NCI-H446 (cell line): ENCODE measurements around the gene GUSB.
"Not testable (repeated sequence)": the region's sequence is repeated elsewhere in the genome, so short reads cannot be mapped to it uniquely, and the experiment has no call there.

Source experiments
- DNase-seq, 2 experiments: peaks; one replicate each; lab custom pipeline; 2025; lab: John Stamatoyannopoulos, UW

The GUSB gene

GRCh38 chr7:65981965-65982792, at the start of gene GUSB:
Gene GUSB, minus strand, starts transcription at chr7:65982213. Its CDS starts 30 bp downstream, at chr7:65982183.
- peak; percentile 74 to 93 for DNase-seq

GRCh38 chr7:66028342-66028741, 46.3 kb upstream of the GUSB start:
- DNase-seq, result not testable (repeated sequence)

GRCh38 chr7:66016131-66016461, 34.1 kb upstream of the GUSB start:
- DNase-seq, result no peak

GRCh38 chr7:66015440-66016130, 33.6 kb upstream of the GUSB start:
- no peak for DNase-seq

- DNase-seq, result no peak
Observed at GRCh38 chr7:66013938-66014337, 31.9 kb upstream of the GUSB start.

GRCh38 chr7:66007232-66007631, 25.2 kb upstream of the GUSB start:
- DNase-seq, result no peak

- DNase-seq, result not testable (repeated sequence)
Observed at GRCh38 chr7:66005115-66005671, 23.2 kb upstream of the GUSB start.

GRCh38 chr7:66000823-66001417, 18.9 kb upstream of the GUSB start:
- DNase-seq, result not testable (repeated sequence)

- DNase-seq, result not testable (repeated sequence)
Observed at GRCh38 chr7:65994984-65995383, 13.0 kb upstream of the GUSB start.

GRCh38 chr7:65992526-65992925, 10.5 kb upstream of the GUSB start:
- DNase-seq, result no peak

- not testable (repeated sequence) for DNase-seq
Observed at GRCh38 chr7:65991829-65992228, 9.8 kb upstream of the GUSB start.

- no peak for DNase-seq
Observed at GRCh38 chr7:65989694-65990080, 7.7 kb upstream of the GUSB start.

GRCh38 chr7:65988503-65988902, 6.5 kb upstream of the GUSB start:
- DNase-seq, result not testable (repeated sequence)

GRCh38 chr7:65988084-65988483, 6.1 kb upstream of the GUSB start:
- DNase-seq, result no peak

GRCh38 chr7:65983965-65984658, 2.1 kb upstream of the GUSB start:
- DNase-seq, result no peak

GRCh38 chr7:65980478-65981250, 1.3 kb downstream of the GUSB start:
- no peak for DNase-seq

- no peak for DNase-seq
Observed at GRCh38 chr7:65979583-65980477, 2.2 kb downstream of the GUSB start.

GRCh38 chr7:65978891-65979582, 3.0 kb downstream of the GUSB start:
- no peak for DNase-seq

- no peak for DNase-seq
Observed at GRCh38 chr7:65976659-65977196, 5.3 kb downstream of the GUSB start.
